HG03342 (cell line): ENCODE data around the gene SETD6.
"Not testable (repeated sequence)": the region's sequence is repeated elsewhere in the genome, so short reads cannot be mapped to it uniquely, and the experiment has no call there.

ENCODE experiments used
- ATAC-seq: cut with Tn5 transposase; IDR thresholded peaks from one replicate; pipeline ENCODE4 v1.9.1; 2021; ENCODE audit warnings: mild to moderate bottlenecking, moderate library complexity; ENCODE audit not compliant: unreplicated experiment

SETD6 gene

GRCh38 chr16:58537124-58537906 is 22.0 kb downstream of the SETD6 start:
- no peak for ATAC-seq

GRCh38 chr16:58541711-58542110 is 26.4 kb downstream of the SETD6 start:
- no peak for ATAC-seq

GRCh38 chr16:58542291-58542690 is 27.0 kb downstream of the SETD6 start:
- no peak for ATAC-seq

- ATAC-seq = no peak
These were observed 28.4 kb downstream of the SETD6 start for GRCh38 chr16:58543685-58544084.

GRCh38 chr16:58548378-58548777 is 33.1 kb downstream of the SETD6 start:
- no peak for ATAC-seq

GRCh38 chr16:58551496-58551895 is 36.2 kb downstream of the SETD6 start:
- no peak for ATAC-seq

- ATAC-seq = no peak
These were observed 41.4 kb downstream of the SETD6 start for GRCh38 chr16:58556678-58557077.

GRCh38 chr16:58563235-58563634 is 47.9 kb downstream of the SETD6 start:
- no peak for ATAC-seq

GRCh38 chr16:58563775-58564174 is 48.5 kb downstream of the SETD6 start:
- ATAC-seq = no peak

- not testable (repeated sequence) for ATAC-seq
These were observed 50.4 kb downstream of the SETD6 start for GRCh38 chr16:58565697-58566096.
